Gastrocnemius medialis (tissue), 4 donors: Measurements from ENCODE around the gene ZBTB17. TPM values are rescaled to one million over a fixed set of nuclear protein-coding genes. Genes with fewer than 3 reads are reported as not detected.

Experiments used
- ATAC-seq, 2 donors: fragments of 150-250 bp; one replicate each; pipeline ENCODE4 v1.9.1; 2016
- DNase-seq, 2 donors: peaks; one replicate each; pipeline ENCODE4 v3.0.0-alpha.2; 2019
- H3K27ac ChIP-seq, 4 donors: fragments of 200-600 bp; sonication (generic); 1 replicate in 1 of 4; 2 replicates in 3 of 4; pipeline ENCODE4 v1.5.1; 2016 to 2018; ENCODE audit warnings: mild to moderate bottlenecking in 2 of 4, moderate library complexity in 1 of 4
- H3K27me3 ChIP-seq, 3 donors: fragments of 200-600 bp; sonication (generic) in 2 of 3; 1 replicate in 1 of 3; 2 replicates in 2 of 3; pipeline versions ENCODE4 v1.5.1 to v1.6.0; 2016 to 2019; ENCODE audit warnings: mild to moderate bottlenecking in 1 of 3, moderate library complexity in 1 of 3
- H3K36me3 ChIP-seq, 2 donors: fragments of 200-600 bp; sonication (generic) in 1 of 2; one replicate each; pipeline ENCODE4 v1.5.1; 2017 to 2018
- H3K4me1 ChIP-seq, 2 donors: fragments of 200-600 bp; sonication (generic) in 1 of 2; one replicate each; pipeline ENCODE4 v1.5.1; 2016 to 2017; ENCODE audit warnings: mild to moderate bottlenecking in 2 of 2
- H3K4me3 ChIP-seq, 4 donors: fragments of 200-600 bp; sonication (generic) in 3 of 4; 1 replicate in 1 of 4; 2 replicates in 3 of 4; pipeline ENCODE4 v1.5.1; 2016 to 2019; ENCODE audit warnings: mild to moderate bottlenecking in 2 of 4
- H3K9me3 ChIP-seq, 3 donors: fragments of 200-600 bp; sonication (generic) in 2 of 3; 1 replicate in 1 of 3; 2 replicates in 2 of 3; pipeline ENCODE4 v1.5.1; 2016 to 2019
- CTCF ChIP-seq, 5 experiments: fragments of 450-650 bp in 3 of 5; fragments of 200-600 bp in 2 of 5; sonication (generic) in 2 of 5; IDR thresholded peaks in 4 of 5; conservative IDR thresholded peaks in 1 of 5; 1 replicate in 4 of 5; 2 replicates in 1 of 5; pipeline ENCODE4 v1.5.1; 2016 to 2019; ENCODE audit warnings: antibody characterized with exemption in 5 of 5, mild to moderate bottlenecking in 3 of 5, moderate library complexity in 3 of 5
- POLR2A ChIP-seq, 2 donors: fragments of 450-650 bp; IDR thresholded peaks; one replicate each; pipeline ENCODE4 v1.6.1; 2017; ENCODE audit warnings: antibody characterized with exemption in 2 of 2, mild to moderate bottlenecking in 2 of 2, moderate library complexity in 2 of 2
- in situ Hi-C, 4 donors: fragments of 200-750 bp; cut with MboI; loops; one replicate each; pipeline versions ENCODE4 v1.15.0 to v1.8.0; 2017; ENCODE audit warnings: low sequenced_read_pairs in 4 of 4
- intact Hi-C: fragments of 100-400 bp; cut with DNase I; formaldehyde crosslinking; loops from one replicate; pipeline ENCODE4 v1.15.1; 2023; ENCODE audit warnings: low total_unique reads
- total RNA-seq, 4 donors: library from RNA; depleted of rRNA; stranded (reverse); fragments of >200 nt; gene quantifications; one replicate each; pipeline versions ENCODE4 v1.1.0 to v1.2.3, GENCODE V29; 2016

Gene ZBTB17
- total RNA-seq, 4 donors from 2014 or later: 25.9 to 44.1 (median 31.5) TPM

GRCh38 chr1:16017461-16018303, 41.8 kb upstream of the ZBTB17 start, which contains the start of gene HSPB7:
TSS of gene HSPB7 (minus strand) at chr1:16018043. CDS start at chr1:16017963, 80 bp downstream.
- intact Hi-C loops (loop anchor here (2.0 to 10.0 kb wide), 4 partner anchors 183 to 1097 kb away; partner anchors contain the start of genes DDI2 and PADI2), in situ Hi-C loops (no loop called here)
- Histone ChIP-seq H3K27ac (peak within 1 kb of the TSS; percentile 97 to 100 (median 98)), H3K27me3 (no peaks in the 10 kb centered on the region), H3K4me1 (peaks cover 43 to 59% of the 10 kb centered on the region in 2 donors), H3K36me3 (no peaks in the 10 kb centered on the region), H3K4me3 (peak within 1 kb of the TSS; percentile 68 to 82 (median 76)), H3K9me3 (no peaks in the 10 kb centered on the region)
- TF ChIP-seq CTCF (IDR thresholded peaks at IDR 0.05 in 4 of 5, conservative IDR thresholded peaks at IDR 0.05 in 1 of 5): peak in 2 of 5 experiments; percentile 20 to 29
- peak in 1 of 2 donors; percentile 97 for TF ChIP-seq POLR2A (IDR thresholded peaks at IDR 0.05)
- ATAC-seq: peak; percentile 20 to 26
- peak; percentile 91 to 97 for DNase-seq

- no peaks in the 10 kb centered on the region for H3K27me3 ChIP-seq
- peak overlapping the region; percentile 68 to 82 (median 76) for H3K4me3 ChIP-seq
- TF ChIP-seq CTCF (IDR thresholded peaks at IDR 0.05 in 4 of 5, conservative IDR thresholded peaks at IDR 0.05 in 1 of 5) (no peak), POLR2A (IDR thresholded peaks at IDR 0.05) (no peak)
- no peaks in the 10 kb centered on the region for H3K36me3 ChIP-seq
- in situ Hi-C loops (no loop called here), intact Hi-C loops (loop anchor here (5.0 to 10.0 kb wide), 3 partner anchors 302 to 1098 kb away; partner anchors contain the start of genes DDI2 and PADI2)
- H3K27ac ChIP-seq: peak overlapping the region; percentile 97 to 100 (median 98)
- DNase-seq (no peak), ATAC-seq (no peak)
- peaks cover 47 to 64% of the 10 kb centered on the region in 2 donors for H3K4me1 ChIP-seq
- H3K9me3 ChIP-seq: no peaks in the 10 kb centered on the region
Measured at GRCh38 chr1:16017076-16017460, 41.2 kb upstream of the ZBTB17 start.

GRCh38 chr1:16015960-16016901, 40.3 kb upstream of the ZBTB17 start:
- peak in 1 of 2 donors; percentile 86 for TF ChIP-seq POLR2A (IDR thresholded peaks at IDR 0.05)
- no peak for TF ChIP-seq CTCF (IDR thresholded peaks at IDR 0.05 in 4 of 5, conservative IDR thresholded peaks at IDR 0.05 in 1 of 5)
- Histone ChIP-seq H3K4me3 (peak overlapping the region; percentile 68 to 82 (median 76)), H3K4me1 (peaks cover 47 to 64% of the 10 kb centered on the region in 2 donors), H3K9me3 (no peaks in the 10 kb centered on the region), H3K36me3 (no peaks in the 10 kb centered on the region), H3K27ac (peak overlapping the region; percentile 97 to 100 (median 98)), H3K27me3 (no peaks in the 10 kb centered on the region)
- intact Hi-C loops (loop anchor here (5.0 to 10.0 kb wide), 3 partner anchors 301 to 1099 kb away; partner anchors contain the start of genes DDI2 and PADI2), in situ Hi-C loops (no loop called here)
- DNase-seq (peak; percentile 88 to 95), ATAC-seq (peak; percentile 8 to 15)

GRCh38 chr1:16015491-16015890, 39.6 kb upstream of the ZBTB17 start:
- TF ChIP-seq CTCF (IDR thresholded peaks at IDR 0.05 in 4 of 5, conservative IDR thresholded peaks at IDR 0.05 in 1 of 5) (no peak), POLR2A (IDR thresholded peaks at IDR 0.05) (no peak)
- Histone ChIP-seq H3K27ac (peak overlapping the region; percentile 97 to 100 (median 98)), H3K4me1 (peaks cover 45 to 62% of the 10 kb centered on the region in 2 donors), H3K27me3 (no peaks in the 10 kb centered on the region), H3K4me3 (peak overlapping the region; percentile 68 to 82 (median 76)), H3K9me3 (no peaks in the 10 kb centered on the region), H3K36me3 (no peaks in the 10 kb centered on the region)
- ATAC-seq (no peak), DNase-seq (peak in 1 of 2 donors; percentile 65)
- intact Hi-C loops: loop anchor here (5.0 to 10.0 kb wide), 3 partner anchors 301 to 1099 kb away; partner anchors contain the start of genes DDI2 and PADI2
- in situ Hi-C loops: no loop called here
